Gastrocnemius medialis (tissue), 4 donors: Measurements from ENCODE around the gene VPS4A.

Experiments used
- CTCF ChIP-seq, 5 experiments: fragments of 450-650 bp in 3 of 5; fragments of 200-600 bp in 2 of 5; sonication (generic) in 2 of 5; IDR thresholded peaks in 4 of 5; conservative IDR thresholded peaks in 1 of 5; 1 replicate in 4 of 5; 2 replicates in 1 of 5; pipeline ENCODE4 v1.5.1; 2016 to 2019; ENCODE audit warnings: antibody characterized with exemption in 5 of 5, mild to moderate bottlenecking in 3 of 5, moderate library complexity in 3 of 5
- POLR2A ChIP-seq, 2 donors: fragments of 450-650 bp; IDR thresholded peaks; one replicate each; pipeline ENCODE4 v1.6.1; 2017; ENCODE audit warnings: antibody characterized with exemption in 2 of 2, mild to moderate bottlenecking in 2 of 2, moderate library complexity in 2 of 2

- no peak for TF ChIP-seq POLR2A (IDR thresholded peaks at IDR 0.05)
- no peak for TF ChIP-seq CTCF (IDR thresholded peaks at IDR 0.05 in 4 of 5, conservative IDR thresholded peaks at IDR 0.05 in 1 of 5)
Measured at GRCh38 chr16:69350536-69351133, 39.5 kb downstream of the VPS4A start.
